ENCODE data around the gene IL17RE. TPM values are rescaled to one million over a fixed set of nuclear protein-coding genes. Genes with fewer than 3 reads are reported as not detected.
A peak's percentile ranks its signal among the peaks of the same experiment; 100 is the strongest.

IL17RE gene
- total and polyA plus RNA-seq, 2 of the 13 experiments (the other 11 are each of a cell fraction or from before 2014, with no cell fraction given), result 14.5 to 24.1 TPM

DNA sequence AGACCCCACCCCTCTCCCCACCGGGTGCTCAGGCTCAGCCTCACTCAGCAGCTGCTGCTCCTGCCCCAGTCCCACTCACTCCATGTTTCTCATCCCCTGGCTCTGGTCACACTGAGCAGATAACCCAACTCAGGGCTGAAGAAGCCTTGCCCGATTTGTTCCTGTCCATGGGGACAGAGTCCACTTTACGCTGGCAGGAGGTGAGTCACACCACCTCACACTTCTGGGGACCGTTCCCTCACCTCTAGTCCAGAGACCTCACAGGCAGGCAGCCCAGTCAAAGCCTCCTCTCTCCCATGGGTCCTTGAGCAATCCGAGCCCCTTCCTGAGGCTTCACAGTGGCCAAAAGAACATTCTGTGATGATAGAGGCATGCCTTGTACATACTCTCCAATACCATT lies 23.9 kb upstream of the IL17RE start (continued):
- TF ChIP-seq, protein P1, sequence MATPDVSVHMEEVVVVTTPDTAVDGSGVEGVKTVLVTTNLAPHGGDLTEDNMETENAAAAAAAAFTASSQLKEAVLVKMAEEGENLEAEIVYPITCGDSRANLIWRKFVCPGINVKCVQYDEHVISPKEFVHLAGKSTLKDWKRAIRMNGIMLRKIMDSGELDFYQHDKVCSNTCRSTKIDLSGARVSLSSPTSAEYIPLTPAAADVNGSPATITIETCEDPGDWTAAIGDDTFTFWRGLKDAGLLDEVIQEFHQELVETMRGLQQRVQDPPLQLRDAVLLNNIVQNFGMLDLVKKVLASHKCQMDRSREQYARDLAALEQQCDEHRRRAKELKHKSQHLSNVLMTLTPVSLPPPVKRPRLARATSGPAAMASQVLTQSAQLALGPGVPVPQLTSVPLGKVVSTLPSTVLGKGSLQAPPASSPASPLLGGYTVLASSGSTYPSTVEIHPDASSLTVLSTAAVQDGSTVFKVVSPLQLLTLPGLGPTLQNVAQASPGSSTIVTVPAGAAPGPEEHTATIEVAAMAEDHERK (CRISPR knock-in tag; IDR thresholded peaks at IDR 0.05; ENCODE audit: low read depth), result no peak
- TF ChIP-seq ONECUT2 (CRISPR knock-in tag; IDR thresholded peaks at IDR 0.05) (no peak), XRCC5 (optimal IDR thresholded peaks at IDR 0.05; ENCODE audit: low read length) (no peak), ZNF232 (CRISPR knock-in tag; IDR thresholded peaks at IDR 0.05; ENCODE audit: borderline replicate concordance) (no peak), ZNF724P (CRISPR knock-in tag; IDR thresholded peaks at IDR 0.05; ENCODE audit: borderline replicate concordance) (no peak), KLF12 (CRISPR knock-in tag; IDR thresholded peaks at IDR 0.05; ENCODE audit: borderline replicate concordance) (no peak), MBNL3 (CRISPR knock-in tag; conservative IDR thresholded peaks at IDR 0.05) (no peak), SKI (IDR thresholded peaks at IDR 0.05; ENCODE audit: partially characterized antibody) (no peak), ZNF7 (CRISPR knock-in tag; IDR thresholded peaks at IDR 0.05) (no peak), PRMT3 (CRISPR knock-in tag; IDR thresholded peaks at IDR 0.05; ENCODE audit: borderline replicate concordance, low read depth) (no peak), TGIF2 (CRISPR knock-in tag; IDR thresholded peaks at IDR 0.05) (no peak), MIER3 (CRISPR knock-in tag; IDR thresholded peaks at IDR 0.05; ENCODE audit: borderline replicate concordance) (peak; percentile 66; the same call in 1 of the 2 replicates), PAF1 (CRISPR knock-in tag; IDR thresholded peaks at IDR 0.05) (no peak), ZC3H4 (CRISPR knock-in tag; IDR thresholded peaks at IDR 0.05; ENCODE audit: borderline replicate concordance) (no peak), FOXA3 (CRISPR knock-in tag; IDR thresholded peaks at IDR 0.05) (peak; percentile 50), ZEB1 (IDR thresholded peaks at IDR 0.05; ENCODE audit: insufficient replicate concordance, low read depth) (no peak), MAFG (CRISPR knock-in tag; IDR thresholded peaks at IDR 0.05) (no peak), NFYC (CRISPR knock-in tag; IDR thresholded peaks at IDR 0.05) (no peak), RARA (CRISPR knock-in tag; IDR thresholded peaks at IDR 0.05) (peak; percentile 68), ZNF749 (CRISPR knock-in tag; IDR thresholded peaks at IDR 0.05; ENCODE audit: borderline replicate concordance) (no peak), RNF2 (conservative IDR thresholded peaks at IDR 0.05; ENCODE audit: low read depth) (no peak)
- TF ChIP-seq, protein P2, sequence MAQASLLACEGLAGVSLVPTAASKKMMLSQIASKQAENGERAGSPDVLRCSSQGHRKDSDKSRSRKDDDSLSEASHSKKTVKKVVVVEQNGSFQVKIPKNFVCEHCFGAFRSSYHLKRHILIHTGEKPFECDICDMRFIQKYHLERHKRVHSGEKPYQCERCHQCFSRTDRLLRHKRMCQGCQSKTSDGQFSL (CRISPR knock-in tag; IDR thresholded peaks at IDR 0.05), result no peak
- TF ChIP-seq, protein P3, sequence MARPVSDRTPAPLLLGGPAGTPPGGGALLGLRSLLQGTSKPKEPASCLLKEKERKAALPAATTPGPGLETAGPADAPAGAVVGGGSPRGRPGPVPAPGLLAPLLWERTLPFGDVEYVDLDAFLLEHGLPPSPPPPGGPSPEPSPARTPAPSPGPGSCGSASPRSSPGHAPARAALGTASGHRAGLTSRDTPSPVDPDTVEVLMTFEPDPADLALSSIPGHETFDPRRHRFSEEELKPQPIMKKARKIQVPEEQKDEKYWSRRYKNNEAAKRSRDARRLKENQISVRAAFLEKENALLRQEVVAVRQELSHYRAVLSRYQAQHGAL (CRISPR knock-in tag; IDR thresholded peaks at IDR 0.05; ENCODE audit: not compliant biosample characterization), result no peak
- TF ChIP-seq, protein P4, sequence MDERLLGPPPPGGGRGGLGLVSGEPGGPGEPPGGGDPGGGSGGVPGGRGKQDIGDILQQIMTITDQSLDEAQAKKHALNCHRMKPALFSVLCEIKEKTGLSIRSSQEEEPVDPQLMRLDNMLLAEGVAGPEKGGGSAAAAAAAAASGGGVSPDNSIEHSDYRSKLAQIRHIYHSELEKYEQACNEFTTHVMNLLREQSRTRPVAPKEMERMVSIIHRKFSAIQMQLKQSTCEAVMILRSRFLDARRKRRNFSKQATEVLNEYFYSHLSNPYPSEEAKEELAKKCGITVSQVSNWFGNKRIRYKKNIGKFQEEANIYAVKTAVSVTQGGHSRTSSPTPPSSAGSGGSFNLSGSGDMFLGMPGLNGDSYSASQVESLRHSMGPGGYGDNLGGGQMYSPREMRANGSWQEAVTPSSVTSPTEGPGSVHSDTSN (CRISPR knock-in tag; IDR thresholded peaks at IDR 0.05), result no peak
- TF ChIP-seq, protein P5, sequence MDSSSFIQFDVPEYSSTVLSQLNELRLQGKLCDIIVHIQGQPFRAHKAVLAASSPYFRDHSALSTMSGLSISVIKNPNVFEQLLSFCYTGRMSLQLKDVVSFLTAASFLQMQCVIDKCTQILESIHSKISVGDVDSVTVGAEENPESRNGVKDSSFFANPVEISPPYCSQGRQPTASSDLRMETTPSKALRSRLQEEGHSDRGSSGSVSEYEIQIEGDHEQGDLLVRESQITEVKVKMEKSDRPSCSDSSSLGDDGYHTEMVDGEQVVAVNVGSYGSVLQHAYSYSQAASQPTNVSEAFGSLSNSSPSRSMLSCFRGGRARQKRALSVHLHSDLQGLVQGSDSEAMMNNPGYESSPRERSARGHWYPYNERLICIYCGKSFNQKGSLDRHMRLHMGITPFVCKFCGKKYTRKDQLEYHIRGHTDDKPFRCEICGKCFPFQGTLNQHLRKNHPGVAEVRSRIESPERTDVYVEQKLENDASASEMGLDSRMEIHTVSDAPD (CRISPR knock-in tag; IDR thresholded peaks at IDR 0.05), result no peak
- TF ChIP-seq, protein P6, sequence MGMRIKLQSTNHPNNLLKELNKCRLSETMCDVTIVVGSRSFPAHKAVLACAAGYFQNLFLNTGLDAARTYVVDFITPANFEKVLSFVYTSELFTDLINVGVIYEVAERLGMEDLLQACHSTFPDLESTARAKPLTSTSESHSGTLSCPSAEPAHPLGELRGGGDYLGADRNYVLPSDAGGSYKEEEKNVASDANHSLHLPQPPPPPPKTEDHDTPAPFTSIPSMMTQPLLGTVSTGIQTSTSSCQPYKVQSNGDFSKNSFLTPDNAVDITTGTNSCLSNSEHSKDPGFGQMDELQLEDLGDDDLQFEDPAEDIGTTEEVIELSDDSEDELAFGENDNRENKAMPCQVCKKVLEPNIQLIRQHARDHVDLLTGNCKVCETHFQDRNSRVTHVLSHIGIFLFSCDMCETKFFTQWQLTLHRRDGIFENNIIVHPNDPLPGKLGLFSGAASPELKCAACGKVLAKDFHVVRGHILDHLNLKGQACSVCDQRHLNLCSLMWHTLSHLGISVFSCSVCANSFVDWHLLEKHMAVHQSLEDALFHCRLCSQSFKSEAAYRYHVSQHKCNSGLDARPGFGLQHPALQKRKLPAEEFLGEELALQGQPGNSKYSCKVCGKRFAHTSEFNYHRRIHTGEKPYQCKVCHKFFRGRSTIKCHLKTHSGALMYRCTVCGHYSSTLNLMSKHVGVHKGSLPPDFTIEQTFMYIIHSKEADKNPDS (CRISPR knock-in tag; IDR thresholded peaks at IDR 0.05), result no peak

All from HepG2 (cell line).